NCI-H2171 treated with DMSO at 0.1 percent for 48 hours (cell line): ENCODE measurements around the gene NPAS3.

Experiments used
- DNase-seq: peaks from one replicate; lab custom pipeline; 2025; lab: John Stamatoyannopoulos, UW

Gene NPAS3

GRCh38 chr14:33480071-33480886, 541.6 kb downstream of the NPAS3 start:
- DNase-seq, result no peak

DNA sequence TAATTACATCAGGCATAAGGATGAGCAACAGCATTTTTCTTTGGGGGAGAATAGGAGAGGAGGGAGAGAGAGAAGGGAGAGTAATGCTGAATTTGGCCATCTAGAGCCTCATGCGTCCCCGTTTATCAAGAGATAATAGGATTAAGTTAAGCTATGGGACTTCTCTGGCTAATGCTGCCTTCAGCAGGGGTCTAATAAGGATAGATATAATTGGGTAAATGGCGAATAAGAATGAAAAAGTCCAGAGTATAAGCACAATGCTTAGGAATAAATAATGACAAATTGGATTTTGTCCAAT, 542.2 kb downstream of the NPAS3 start:
- DNase-seq, result no peak

- no peak for DNase-seq
Observed at GRCh38 chr14:33483110-33483509, 544.4 kb downstream of the NPAS3 start.

GRCh38 chr14:33483541-33483940, 544.9 kb downstream of the NPAS3 start:
- no peak for DNase-seq

- DNase-seq, result no peak
Observed at GRCh38 chr14:33484264-33484663, 545.6 kb downstream of the NPAS3 start.

DNA sequence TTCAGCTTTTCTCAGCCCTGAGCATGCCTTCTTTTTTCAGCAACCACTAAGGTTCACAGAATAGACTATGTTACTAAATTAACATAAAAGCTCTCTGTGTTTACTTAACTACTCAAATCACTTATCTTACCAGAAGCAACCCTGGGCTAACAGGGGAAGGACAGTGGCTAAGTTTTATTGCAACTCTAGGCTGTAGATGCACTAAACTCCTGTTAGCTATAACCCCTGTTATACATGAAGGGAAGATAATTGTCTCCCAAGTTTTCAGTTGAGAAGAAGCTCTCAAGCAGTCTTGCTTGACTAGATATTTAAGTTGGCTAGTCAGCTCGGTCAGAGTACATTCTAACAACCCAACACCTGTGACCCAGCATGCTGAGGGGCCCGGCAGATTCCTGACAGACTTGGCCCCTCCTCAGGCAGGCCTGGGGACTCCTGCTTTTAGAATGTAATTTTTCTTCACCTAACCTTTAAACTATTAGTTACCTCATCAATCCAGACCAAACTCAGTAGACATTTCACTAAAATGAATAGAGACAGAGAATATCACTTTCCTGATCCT, 547.7 kb downstream of the NPAS3 start:
- DNase-seq, result no peak

GRCh38 chr14:33488582-33488981, 549.9 kb downstream of the NPAS3 start:
- DNase-seq, result no peak

DNA sequence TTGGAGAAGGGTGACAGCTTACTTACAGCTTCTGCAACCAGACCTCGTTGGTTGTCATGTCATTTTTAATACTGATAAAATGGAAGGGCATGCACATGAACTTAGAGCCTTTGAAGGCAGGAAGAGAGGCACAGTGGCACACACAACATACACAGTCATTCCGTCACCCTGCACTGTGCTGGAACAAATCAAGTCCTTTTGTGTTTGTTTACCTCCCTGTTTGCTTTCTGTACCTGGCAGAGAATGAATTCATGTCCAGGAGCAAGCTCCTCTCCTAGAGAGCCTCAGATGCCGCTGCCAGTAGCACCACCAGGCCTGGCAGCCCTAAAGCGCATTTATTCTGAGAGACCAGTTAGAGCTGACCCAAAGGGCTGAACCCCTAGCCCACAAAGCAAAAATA, 551.9 kb downstream of the NPAS3 start:
- no peak for DNase-seq

DNA sequence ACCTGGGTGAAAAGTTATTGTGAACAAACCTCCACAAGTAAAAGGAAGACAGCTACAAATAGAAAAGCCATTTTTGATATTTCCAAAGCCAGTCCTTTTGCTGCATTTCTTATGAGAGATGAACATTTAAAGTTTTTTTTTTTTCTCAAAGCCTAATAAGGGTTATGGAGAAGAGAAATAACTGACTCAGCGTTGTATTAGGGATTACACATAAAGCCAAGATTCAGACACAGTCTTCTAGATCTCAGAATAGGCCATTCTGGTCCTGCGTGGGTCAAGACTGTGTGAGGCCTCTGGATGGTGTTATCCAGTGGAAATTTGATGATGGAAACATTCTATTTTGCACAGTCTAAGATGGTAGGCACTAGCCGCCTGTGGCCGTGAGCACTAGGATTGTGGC, 552.4 kb downstream of the NPAS3 start:
- DNase-seq, result no peak

GRCh38 chr14:33492491-33492890, 553.8 kb downstream of the NPAS3 start:
- no peak for DNase-seq

- DNase-seq, result no peak
Observed at GRCh38 chr14:33493266-33493665, 554.6 kb downstream of the NPAS3 start.

DNA sequence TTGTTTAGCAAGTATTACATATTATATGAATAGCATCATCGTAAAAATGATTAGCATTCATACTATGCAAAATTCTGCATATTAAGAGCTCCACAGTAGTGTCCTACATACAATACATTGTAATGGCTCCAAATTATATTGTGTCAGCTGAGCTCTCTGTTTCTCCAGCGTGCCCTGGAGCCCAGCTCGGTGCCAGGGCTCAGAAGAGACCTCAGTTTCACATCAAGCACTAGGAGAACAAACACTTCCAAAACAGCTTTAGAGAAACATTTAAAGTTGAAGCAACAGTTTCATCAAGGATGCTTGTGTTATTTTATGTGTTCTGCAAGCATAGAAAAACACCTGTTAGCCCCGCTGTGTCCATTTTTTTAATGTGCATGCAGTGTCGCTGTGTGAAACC, 555.3 kb downstream of the NPAS3 start:
- no peak for DNase-seq

GRCh38 chr14:33499687-33500086, 561.0 kb downstream of the NPAS3 start:
- DNase-seq, result no peak

GRCh38 chr14:33504246-33505099, 565.8 kb downstream of the NPAS3 start:
- DNase-seq, result no peak

GRCh38 chr14:33505266-33505962, 566.7 kb downstream of the NPAS3 start:
- DNase-seq, result no peak

- DNase-seq, result no peak
Observed at GRCh38 chr14:33505963-33506329, 567.3 kb downstream of the NPAS3 start.

GRCh38 chr14:33508126-33509062, 569.7 kb downstream of the NPAS3 start:
- DNase-seq, result no peak

DNA sequence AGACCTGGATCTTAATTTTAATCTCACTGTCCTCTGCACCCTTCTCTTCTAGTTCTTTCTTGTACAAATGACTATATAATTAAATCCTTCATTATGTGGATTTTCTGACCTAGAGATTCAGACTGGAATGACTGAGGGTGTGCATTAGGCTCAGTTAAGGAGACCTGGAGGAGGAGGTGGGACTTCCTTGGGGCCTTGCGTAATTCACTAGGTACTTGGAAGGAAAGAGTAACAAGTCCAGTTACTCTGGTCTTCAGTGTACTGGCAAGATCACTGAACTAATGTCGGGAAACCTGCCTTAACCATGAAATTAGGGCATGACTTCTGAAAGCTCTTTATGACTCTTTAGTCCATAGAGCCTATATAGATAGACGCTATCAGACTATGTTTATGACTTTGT, 570.8 kb downstream of the NPAS3 start:
- no peak for DNase-seq

GRCh38 chr14:33510063-33510481, 571.4 kb downstream of the NPAS3 start:
- DNase-seq, result peak; percentile 71

GRCh38 chr14:33510991-33511390, 572.3 kb downstream of the NPAS3 start:
- peak; percentile 58 for DNase-seq

GRCh38 chr14:33511851-33512640, 573.4 kb downstream of the NPAS3 start:
- no peak for DNase-seq
